ENCODE measurements around the gene PLEKHG7.

PLEKHG7 gene

GRCh38 chr12:92735131-92735721, 32.4 kb downstream of the PLEKHG7 start:
- TF ChIP-seq CTCF (conservative IDR thresholded peaks at IDR 0.05), result no peak
- H3K27ac ChIP-seq, result peak overlapping the region; percentile 78

- TF ChIP-seq CTCF (conservative IDR thresholded peaks at IDR 0.05), result no peak
- peak overlapping the region; percentile 78 for H3K27ac ChIP-seq
These were observed 33.8 kb downstream of the PLEKHG7 start for GRCh38 chr12:92736605-92737004.

GRCh38 chr12:92737855-92738850, 35.4 kb downstream of the PLEKHG7 start:
- H3K27ac ChIP-seq, result no peak overlapping the region
- TF ChIP-seq CTCF (conservative IDR thresholded peaks at IDR 0.05), result no peak

GRCh38 chr12:92739113-92739512, 36.3 kb downstream of the PLEKHG7 start:
- no peak overlapping the region for H3K27ac ChIP-seq
- no peak for TF ChIP-seq CTCF (conservative IDR thresholded peaks at IDR 0.05)

GRCh38 chr12:92740411-92740810, 37.6 kb downstream of the PLEKHG7 start:
- no peak for TF ChIP-seq CTCF (conservative IDR thresholded peaks at IDR 0.05)
- no peak overlapping the region for H3K27ac ChIP-seq

GRCh38 chr12:92743026-92743425, 40.2 kb downstream of the PLEKHG7 start:
- no peak for TF ChIP-seq CTCF (conservative IDR thresholded peaks at IDR 0.05)
- no peak overlapping the region for H3K27ac ChIP-seq

- H3K27ac ChIP-seq, result no peak overlapping the region
- no peak for TF ChIP-seq CTCF (conservative IDR thresholded peaks at IDR 0.05)
These were observed 43.2 kb downstream of the PLEKHG7 start for GRCh38 chr12:92745856-92746550.
